ENCODE data around the gene SFXN4. TPM values are rescaled to one million over a fixed set of nuclear protein-coding genes. Genes with fewer than 3 reads are reported as not detected.

Gene SFXN4, protein sequence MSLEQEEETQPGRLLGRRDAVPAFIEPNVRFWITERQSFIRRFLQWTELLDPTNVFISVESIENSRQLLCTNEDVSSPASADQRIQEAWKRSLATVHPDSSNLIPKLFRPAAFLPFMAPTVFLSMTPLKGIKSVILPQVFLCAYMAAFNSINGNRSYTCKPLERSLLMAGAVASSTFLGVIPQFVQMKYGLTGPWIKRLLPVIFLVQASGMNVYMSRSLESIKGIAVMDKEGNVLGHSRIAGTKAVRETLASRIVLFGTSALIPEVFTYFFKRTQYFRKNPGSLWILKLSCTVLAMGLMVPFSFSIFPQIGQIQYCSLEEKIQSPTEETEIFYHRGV
- total RNA-seq = 15.0 TPM

DNA sequence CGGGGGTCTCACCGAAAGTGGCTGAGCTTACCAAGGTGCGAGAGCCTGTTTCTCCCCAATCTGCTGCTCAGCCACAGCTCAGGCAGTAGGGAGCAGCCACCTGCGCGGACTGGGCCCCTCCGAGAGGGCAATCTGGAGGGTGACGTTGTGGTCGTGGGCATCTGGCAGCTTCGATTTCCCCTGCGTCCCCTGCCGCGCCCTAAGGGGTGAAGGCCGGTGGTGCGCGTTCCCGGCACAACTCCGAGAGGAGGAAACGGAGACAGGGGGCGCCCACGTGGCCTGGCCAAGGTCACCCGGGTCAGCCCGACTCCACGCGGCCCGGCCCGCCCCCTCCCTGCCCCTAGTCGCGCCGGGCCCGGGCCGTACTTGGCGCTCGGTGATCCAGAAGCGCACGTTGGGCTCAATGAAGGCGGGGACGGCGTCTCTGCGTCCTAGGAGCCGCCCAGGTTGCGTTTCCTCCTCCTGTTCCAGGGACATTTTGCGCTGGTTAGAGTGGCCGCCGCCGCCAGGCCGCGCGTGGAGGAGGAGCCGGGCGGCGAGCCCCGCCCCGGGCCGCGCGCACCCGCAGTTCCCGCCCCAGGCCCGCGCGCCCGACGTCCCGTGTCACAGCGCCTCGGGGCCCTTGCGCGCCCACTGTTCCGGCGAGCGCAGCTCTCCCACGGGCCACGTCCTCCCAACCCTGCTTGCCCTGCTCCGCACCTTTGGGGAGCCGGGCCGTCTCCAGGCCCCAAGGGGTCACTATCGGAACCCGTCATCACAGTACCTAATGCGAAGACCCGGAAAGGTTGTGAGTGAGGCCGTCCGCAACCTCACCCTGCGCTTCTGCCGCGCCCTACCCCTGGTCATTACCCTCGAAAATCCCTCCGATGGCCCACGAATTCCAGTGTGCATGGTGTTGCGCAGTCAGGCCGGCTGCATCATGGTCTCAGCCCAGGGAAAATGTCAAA, at the start of gene SFXN4:
Gene SFXN4 (minus strand): TSS at position 544 of the 947 bp plus-strand sequence. CDS start 67 bp downstream, at position 477.

DNA sequence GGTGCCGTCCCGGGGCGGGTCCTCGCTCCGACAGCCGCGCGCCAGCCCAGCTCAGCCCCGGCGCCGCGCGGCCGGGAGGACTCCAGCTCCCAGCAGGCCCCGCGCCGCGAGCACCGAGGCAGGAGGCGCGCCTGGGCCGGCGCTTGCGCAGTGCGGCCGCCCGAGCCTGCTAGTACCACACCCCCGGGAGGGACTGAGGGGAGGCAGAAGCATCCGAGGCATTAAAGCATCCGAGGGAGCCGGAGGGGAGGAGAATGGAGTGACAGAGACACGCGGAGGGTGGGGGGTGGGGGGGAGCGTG, 41.8 kb upstream of the SFXN4 start, which contains the start of gene GRK5:
Gene GRK5 (plus strand): TSS at position 206 of the 301 bp plus-strand sequence. CDS start 347 bp downstream, outside the sequence.

DNA sequence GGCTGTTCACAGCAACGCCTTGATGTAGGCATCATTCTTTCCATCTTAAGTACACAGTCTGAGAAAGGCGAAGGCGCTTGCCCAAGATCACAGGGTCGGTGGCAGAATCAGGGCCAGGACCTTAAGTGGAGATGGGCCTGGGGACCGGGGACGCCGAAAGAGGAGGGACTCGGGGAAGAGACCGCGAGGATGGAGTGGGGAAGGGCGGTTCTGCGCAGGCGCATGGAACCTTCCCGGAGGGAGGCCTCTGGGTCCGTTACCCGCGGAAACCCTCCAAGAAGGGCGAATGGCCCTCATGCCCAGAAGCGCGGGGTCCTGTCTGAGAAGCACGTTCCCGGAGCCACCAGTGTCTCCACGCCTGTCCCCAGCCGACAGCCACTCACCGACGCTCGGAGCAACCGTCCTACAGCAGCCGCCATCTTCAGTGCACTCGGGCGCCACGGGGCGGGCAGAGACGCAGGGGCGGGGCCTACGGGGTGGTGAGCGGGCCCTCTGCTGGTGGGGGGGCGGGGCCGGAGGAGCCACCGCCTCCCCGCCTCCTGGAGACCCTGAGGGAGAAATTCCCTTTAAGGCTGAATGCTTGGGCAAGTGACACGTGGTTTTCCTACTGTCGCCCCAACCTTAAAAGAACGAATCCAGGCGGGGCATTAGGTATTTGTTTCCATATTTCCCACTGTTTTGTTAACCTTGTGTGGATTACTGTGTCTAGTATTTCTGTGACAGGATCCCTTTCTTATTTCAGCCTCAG, 13.0 kb upstream of the SFXN4 start, which contains the start of gene PRDX3:
Gene PRDX3 (minus strand): TSS at position 441 of the 748 bp plus-strand sequence. CDS start 22 bp downstream, at position 419.

DNA sequence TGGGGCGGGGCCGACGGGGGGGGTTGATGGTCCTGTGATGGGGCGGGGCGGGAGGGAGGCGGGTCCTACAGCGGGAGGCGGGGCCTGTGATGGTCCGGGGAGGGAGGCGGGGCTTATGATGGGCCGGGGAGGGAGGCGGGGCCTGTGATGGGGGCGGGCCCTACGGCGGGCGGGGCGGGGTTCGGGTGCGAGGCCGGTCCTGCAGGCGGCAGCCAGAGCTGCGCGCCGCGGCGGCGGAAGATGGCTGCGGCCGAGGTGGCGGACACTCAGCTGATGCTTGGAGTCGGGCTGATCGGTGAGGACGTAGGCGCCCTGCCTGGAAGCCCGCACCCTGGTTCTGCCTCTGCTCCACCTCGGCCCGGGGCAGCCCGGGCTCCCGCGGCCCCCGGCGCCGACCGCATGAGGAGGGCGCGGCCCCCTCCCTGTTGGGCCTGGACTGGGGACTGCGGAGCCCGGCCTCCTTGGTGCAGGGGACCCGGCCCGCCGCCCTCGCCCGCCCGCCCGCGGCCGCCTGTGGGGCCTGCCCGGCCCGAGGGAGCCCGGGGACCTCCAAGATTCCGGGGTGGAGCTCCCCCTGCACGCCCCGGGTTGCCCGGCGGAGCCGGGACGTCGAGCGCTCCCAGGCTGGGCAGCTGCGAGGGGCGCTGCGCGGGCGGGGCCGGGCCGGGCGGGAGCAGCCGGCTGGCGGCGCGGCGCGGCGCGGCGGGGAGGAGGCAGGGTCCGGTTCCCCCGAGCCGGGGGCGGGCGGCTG, 61.4 kb downstream of the SFXN4 start, which contains the start of gene DENND10:
Gene DENND10 (plus strand): TSS at position 211 of the 751 bp plus-strand sequence. CDS start 30 bp downstream, at position 241.

Small RNAs within 50 kb of the gene (small RNA-seq; reads per million reads assigned to genes)
- gene AL355598.1 (ENCODE audit: low replicate concordance) (not detected), gene RN7SL749P (ENCODE audit: low replicate concordance) (not detected)

Other genes starting within 250 kb of the SFXN4 start
- 2.8 TPM for gene NANOS1, start 136.0 kb downstream of the SFXN4 start, total RNA-seq
- 102 TPM for gene EIF3A, start 84.9 kb downstream of the SFXN4 start, total RNA-seq
- gene DENND10, start 61.6 kb downstream of the SFXN4 start, total RNA-seq = 56.3 TPM
- 84.8 TPM for gene PRDX3, start 13.1 kb upstream of the SFXN4 start, total RNA-seq
- gene GRK5, start 41.9 kb upstream of the SFXN4 start, total RNA-seq = 14.7 TPM

Measured in parietal lobe (tissue), 2 donors.